Keratinocyte (primary cell): Measurements from ENCODE around the gene TRIM21. TPM values are rescaled to one million over a fixed set of nuclear protein-coding genes. Genes with fewer than 3 reads are reported as not detected.

Experiments
- DNase-seq: peaks from one replicate; pipeline ENCODE4 v3.0.0-alpha.2; 2011; ENCODE audit warnings: low read depth, missing footprints, low spot score
- FAIRE-seq: peaks from 2 replicates; lab custom pipeline; 2011; peaks lifted over from hg19 to GRCh38; lab: Jason Lieb, UNC
- H2AFZ ChIP-seq: 2 replicates; pipeline ENCODE4 v1.6.0; 2012; ENCODE audit warnings: low read length, control low read depth, inconsistent platforms; ENCODE audit not compliant: control insufficient read depth
- H3K27ac ChIP-seq: 2 replicates; pipeline ENCODE4 v1.5.1; 2011; ENCODE audit warnings: low read length; ENCODE audit not compliant: control insufficient read depth, insufficient read depth
- H3K27me3 ChIP-seq: 3 replicates; pipeline ENCODE4 v1.6.0; 2011; ENCODE audit warnings: low read length; ENCODE audit not compliant: control insufficient read depth, insufficient read depth; ENCODE audit errors: extremely low read depth
- H3K36me3 ChIP-seq, 2 experiments: 2 replicates in 1 of 2; 3 replicates in 1 of 2; pipeline ENCODE4 v1.5.1; 2011; ENCODE audit warnings: low read length in 2 of 2, mild to moderate bottlenecking in 1 of 2; ENCODE audit not compliant: control insufficient read depth in 2 of 2, insufficient read depth in 2 of 2; ENCODE audit errors: extremely low read depth in 1 of 2
- H3K4me1 ChIP-seq: 3 replicates; pipeline ENCODE4 v1.5.1; 2011; ENCODE audit warnings: low read length; ENCODE audit not compliant: control insufficient read depth, insufficient read depth; ENCODE audit errors: extremely low read depth
- H3K4me2 ChIP-seq: 3 replicates; pipeline ENCODE4 v1.6.0; 2011; ENCODE audit warnings: low read depth, low read length; ENCODE audit not compliant: control insufficient read depth, insufficient read depth; ENCODE audit errors: extremely low read depth
- H3K4me3 ChIP-seq, 3 experiments: fragments of 200-600 bp in 1 of 3; sonication (generic) in 1 of 3; 2 replicates in 2 of 3; 3 replicates in 1 of 3; pipeline ENCODE4 v1.5.1; 2011 to 2016; ENCODE audit warnings: low read length in 3 of 3, mild to moderate bottlenecking in 3 of 3, control low read depth in 2 of 3, inconsistent platforms in 1 of 3, low read depth in 1 of 3, mixed read lengths in 1 of 3, mixed run types in 1 of 3, moderate library complexity in 1 of 3; ENCODE audit not compliant: control insufficient read depth in 2 of 3, insufficient read depth in 2 of 3; ENCODE audit errors: extremely low read depth in 1 of 3
- H3K79me2 ChIP-seq: 2 replicates; pipeline ENCODE4 v1.6.0; 2012; ENCODE audit warnings: low read length; ENCODE audit not compliant: control insufficient read depth, insufficient read depth
- H3K9ac ChIP-seq: 3 replicates; pipeline ENCODE4 v1.6.0; 2011; ENCODE audit warnings: low read length; ENCODE audit not compliant: control insufficient read depth, insufficient read depth; ENCODE audit errors: extremely low read depth
- H3K9me1 ChIP-seq: 3 replicates; pipeline ENCODE4 v1.6.0; 2011; ENCODE audit warnings: low read length; ENCODE audit not compliant: control insufficient read depth, insufficient read depth; ENCODE audit errors: extremely low read depth
- H3K9me3 ChIP-seq: 2 replicates; pipeline ENCODE4 v1.5.1; 2012; ENCODE audit warnings: low read depth, low read length; ENCODE audit not compliant: control insufficient read depth
- H4K20me1 ChIP-seq: 3 replicates; pipeline ENCODE4 v1.6.0; 2011; ENCODE audit warnings: low read length; ENCODE audit not compliant: control insufficient read depth, insufficient read depth; ENCODE audit errors: extremely low read depth
- CTCF ChIP-seq, 3 experiments: IDR thresholded peaks in 1 of 3; conservative IDR thresholded peaks in 1 of 3; optimal IDR thresholded peaks in 1 of 3; 2 replicates in 2 of 3; 3 replicates in 1 of 3; pipeline versions ENCODE3 to v1.5.1; 2011; ENCODE audit warnings: low read length in 3 of 3, mild to moderate bottlenecking in 3 of 3, moderate library complexity in 2 of 3, control low read depth in 1 of 3, inconsistent platforms in 1 of 3; ENCODE audit not compliant: insufficient read depth in 2 of 3; ENCODE audit errors: extremely low read depth in 1 of 3
- EZH2 ChIP-seq: IDR thresholded peaks from one replicate; pipeline ENCODE4 v1.6.1; 2012; ENCODE audit warnings: inconsistent platforms, mild to moderate bottlenecking, low read length, moderate library complexity
- dilution Hi-C: fragments of 300-500 bp; cut with MboI; formaldehyde crosslinking; loops from one replicate; pipeline ENCODE4 v1.7.0; 2020; ENCODE audit warnings: low sequenced_read_pairs; ENCODE audit not compliant: extremely low pct_ligation_motif_present
- polyA plus RNA-seq, 5 experiments: library from polyadenylated mRNA; depleted of rRNA in 3 of 5; stranded (reverse) in 3 of 5; stranded (forward) in 1 of 5; unstranded in 1 of 5; fragments of >200 nt; gene quantifications; 1 replicate in 1 of 5; 2 replicates in 3 of 5; 3 replicates in 1 of 5; pipeline versions ENCODE4 v1.2.1 to v1.2.3, GENCODE V29; 2011 to 2012; ENCODE audit warnings: missing spikeins in 2 of 5, low read depth in 1 of 5, low replicate concordance in 1 of 5

The TRIM21 gene
- polyA plus RNA-seq, 1 donor (not counting 4 experiments of a cell fraction or from before 2014, with no cell fraction given), result 57.1 TPM

- no peaks in the 10 kb centered on the region for H3K36me3 ChIP-seq
- no peaks in the 10 kb centered on the region for H4K20me1 ChIP-seq
- no peak for TF ChIP-seq CTCF (optimal IDR thresholded peaks at IDR 0.05 in 1 of 3, IDR thresholded peaks at IDR 0.05 in 1 of 3, conservative IDR thresholded peaks at IDR 0.05 in 1 of 3; ENCODE audit: extremely low read depth in 1 of 3, insufficient read depth in 2 of 3, low read length in 3 of 3)
- no peak for TF ChIP-seq EZH2
- H3K27me3 ChIP-seq, result no peaks in the 10 kb centered on the region
- no peaks in the 10 kb centered on the region for H3K79me2 ChIP-seq
- H3K9me3 ChIP-seq, result no peaks in the 10 kb centered on the region
- H3K4me2 ChIP-seq, result no peak overlapping the region
- no peak overlapping the region for H3K27ac ChIP-seq
- no peak for FAIRE-seq
- dilution Hi-C loops, result no loop called here
- no peak overlapping the region for H3K9ac ChIP-seq
- H3K4me3 ChIP-seq, result no peak overlapping the region
- H3K4me1 ChIP-seq, result no peaks in the 10 kb centered on the region
- DNase-seq, result no peak
- no peak overlapping the region for H2AFZ ChIP-seq
- H3K9me1 ChIP-seq, result no peaks in the 10 kb centered on the region
Observed at GRCh38 chr11:4375431-4376140, 17.9 kb downstream of the TRIM21 start.

- H3K27ac ChIP-seq, result no peak overlapping the region
- H3K4me3 ChIP-seq, result no peak overlapping the region
- H3K4me1 ChIP-seq, result no peaks in the 10 kb centered on the region
- no peaks in the 10 kb centered on the region for H3K79me2 ChIP-seq
- FAIRE-seq (no peak), DNase-seq (no peak)
- no peak overlapping the region for H2AFZ ChIP-seq
- TF ChIP-seq CTCF (optimal IDR thresholded peaks at IDR 0.05 in 1 of 3, IDR thresholded peaks at IDR 0.05 in 1 of 3, conservative IDR thresholded peaks at IDR 0.05 in 1 of 3; ENCODE audit: extremely low read depth in 1 of 3, insufficient read depth in 2 of 3, low read length in 3 of 3) (no peak), EZH2 (no peak)
- H3K9ac ChIP-seq, result no peak overlapping the region
- no peaks in the 10 kb centered on the region for H3K27me3 ChIP-seq
- no peaks in the 10 kb centered on the region for H3K9me1 ChIP-seq
- H3K4me2 ChIP-seq, result no peak overlapping the region
- H3K36me3 ChIP-seq, result no peaks in the 10 kb centered on the region
- H4K20me1 ChIP-seq, result no peaks in the 10 kb centered on the region
- no peaks in the 10 kb centered on the region for H3K9me3 ChIP-seq
- dilution Hi-C loops, result no loop called here
Observed at GRCh38 chr11:4370166-4370565, 23.3 kb downstream of the TRIM21 start.
